Spleen (tissue), 11 donors: ENCODE measurements around the gene KSR2. TPM values are rescaled to one million over a fixed set of nuclear protein-coding genes. Genes with fewer than 3 reads are reported as not detected.

Source experiments
- DNase-seq: peaks from one replicate; pipeline ENCODE4 v3.0.0-alpha.2; 2020
- H3K27ac ChIP-seq, 8 donors: fragments of 200-600 bp; sonication (generic) in 7 of 8; 1 replicate in 4 of 8; 2 replicates in 4 of 8; pipeline versions ENCODE4 v1.5.0 to v1.8.0; 2016 to 2021; ENCODE audit warnings: inconsistent platforms in 4 of 8, mild to moderate bottlenecking in 4 of 8, moderate library complexity in 1 of 8
- H3K27me3 ChIP-seq, 7 donors: fragments of 200-600 bp; sonication (generic) in 6 of 7; replicated peaks in 1 of 7; 1 replicate in 4 of 7; 2 replicates in 3 of 7; pipeline versions ENCODE4 v1.5.0 to v1.8.0; 2016 to 2021; ENCODE audit warnings: inconsistent platforms in 3 of 7, mild to moderate bottlenecking in 1 of 7
- H3K36me3 ChIP-seq, 6 donors: fragments of 200-600 bp; sonication (generic) in 5 of 6; 1 replicate in 4 of 6; 2 replicates in 2 of 6; pipeline versions ENCODE4 v1.5.0 to v1.8.0; 2016 to 2021; ENCODE audit warnings: inconsistent platforms in 2 of 6
- H3K4me1 ChIP-seq, 6 donors: fragments of 200-600 bp; sonication (generic) in 5 of 6; 1 replicate in 3 of 6; 2 replicates in 3 of 6; pipeline versions ENCODE4 v1.5.0 to v1.8.0; 2016 to 2021; ENCODE audit warnings: inconsistent platforms in 3 of 6
- H3K4me3 ChIP-seq, 8 donors: fragments of 200-600 bp; sonication (generic) in 7 of 8; 1 replicate in 4 of 8; 2 replicates in 4 of 8; pipeline versions ENCODE4 v1.5.0 to v1.8.0; 2016 to 2021; ENCODE audit warnings: inconsistent platforms in 4 of 8, mild to moderate bottlenecking in 4 of 8, moderate library complexity in 2 of 8
- H3K9me3 ChIP-seq, 8 donors: fragments of 200-600 bp; sonication (generic) in 7 of 8; 1 replicate in 4 of 8; 2 replicates in 4 of 8; pipeline versions ENCODE4 v1.5.0 to v1.8.0; 2016 to 2021; ENCODE audit warnings: inconsistent platforms in 4 of 8
- CTCF ChIP-seq, 11 experiments: fragments of 200-600 bp in 7 of 11; fragments of 450-650 bp in 4 of 11; sonication (generic) in 4 of 11; IDR thresholded peaks in 8 of 11; conservative IDR thresholded peaks in 3 of 11; 1 replicate in 7 of 11; 2 replicates in 4 of 11; pipeline versions ENCODE4 v1.4.0 to v1.8.0; 2016 to 2021; ENCODE audit warnings: antibody characterized with exemption in 11 of 11, inconsistent platforms in 4 of 11, mild to moderate bottlenecking in 1 of 11
- POLR2A ChIP-seq, 3 donors: fragments of 450-650 bp; IDR thresholded peaks; one replicate each; pipeline ENCODE4 v1.5.1; 2017; ENCODE audit warnings: antibody characterized with exemption in 3 of 3, mild to moderate bottlenecking in 1 of 3
- POLR2AphosphoS5 ChIP-seq, 3 donors: sonication (generic); formaldehyde crosslinking; IDR thresholded peaks; one replicate each; pipeline ENCODE4 v1.5.1; 2017; ENCODE audit warnings: antibody characterized with exemption in 3 of 3
- WGBS, 5 donors: extraction: QIAGEN DNeasy Blood & Tissue Kit in 3 of 5; methylation state at CpG; one replicate each; pipeline versions ENCODE4 v1.1.5 to v1.1.7; 2013 to 2018; 5-methylcytosine and 5-hydroxymethylcytosine counted together
- intact Hi-C: fragments of 100-400 bp; cut with DNase I; formaldehyde crosslinking; loops from one replicate; pipeline ENCODE4 v1.15.0; 2023; ENCODE audit warnings: low total_unique reads
- polyA plus RNA-seq, 3 donors: library from polyadenylated mRNA; stranded (reverse); fragments of 200-250 nt; gene quantifications; one replicate each; pipeline ENCODE4 v1.2.1, GENCODE V29; 2013
- total RNA-seq, 7 donors: library from RNA; depleted of rRNA in 3 of 7; stranded (reverse); fragments of >200 nt in 3 of 7; fragmentation: NEBNext Ultra II Directional in 4 of 7; extraction: Animal tissue kit (Norgen Biotek cat#: 25700) in 4 of 7; gene quantifications; one replicate each; pipeline versions ENCODE4 v1.1.0 to v1.2.1, GENCODE V29; 2016 to 2021
- donor health status: healthy with polysubstance abuse.
- donor health status: DM: no; HTN: no; CAD: no; lungs with moderate emphysema.
- donor health status: DM: no; HTN: no; CAD: no.
- donor health status: Bipolar disorder and iron deficiency.
- donor health status: healthy.
- donor health status: DM: no; HTN: no; CAD: no.
- donor health status: DM: yes; HTN: yes; CAD: no.

KSR2 gene
- total and polyA plus RNA-seq, 10 donors = under 0.01 to 0.09 (median 0.02) TPM; not detected in 4

- Histone ChIP-seq H3K4me3 (no peak overlapping the region), H3K27me3 (peaks cover 0 to 18% (median 0%) of the 10 kb centered on the region in 7 donors), H3K27ac (no peak overlapping the region), H3K4me1 (no peaks in the 10 kb centered on the region), H3K36me3 (no peaks in the 10 kb centered on the region), H3K9me3 (no peaks in the 10 kb centered on the region)
- 70 to 78% (median 73%) methylated on average over 2 of the region's 2 CpGs for WGBS, 5 donors
- no peak for DNase-seq
- intact Hi-C loops = no loop called here
- TF ChIP-seq POLR2AphosphoS5 (IDR thresholded peaks at IDR 0.05) = no peak
- TF ChIP-seq POLR2A (IDR thresholded peaks at IDR 0.05) = no peak
- no peak for TF ChIP-seq CTCF (IDR thresholded peaks at IDR 0.05 in 8 of 11, conservative IDR thresholded peaks at IDR 0.05 in 3 of 11)
These were observed 470.5 kb downstream of the KSR2 start for GRCh38 chr12:117498256-117498655.

- TF ChIP-seq CTCF (IDR thresholded peaks at IDR 0.05 in 8 of 11, conservative IDR thresholded peaks at IDR 0.05 in 3 of 11) (no peak), POLR2AphosphoS5 (IDR thresholded peaks at IDR 0.05) (no peak), POLR2A (IDR thresholded peaks at IDR 0.05) (no peak)
These were observed 471.4 kb downstream of the KSR2 start for GRCh38 chr12:117497407-117497806.

GRCh38 chr12:117494833-117495655, 473.7 kb downstream of the KSR2 start:
- WGBS, 5 donors = 33 to 45% (median 37%) methylated on average over 8 of the region's 8 CpGs
- intact Hi-C loops = no loop called here
- no peaks in the 10 kb centered on the region for H3K36me3 ChIP-seq
- no peak for DNase-seq
- TF ChIP-seq CTCF (IDR thresholded peaks at IDR 0.05 in 8 of 11, conservative IDR thresholded peaks at IDR 0.05 in 3 of 11) (no peak), POLR2AphosphoS5 (IDR thresholded peaks at IDR 0.05) (no peak), POLR2A (IDR thresholded peaks at IDR 0.05) (no peak)
- no peak overlapping the region for H3K4me3 ChIP-seq
- H3K27me3 ChIP-seq = peaks cover 0 to 22% (median 0%) of the 10 kb centered on the region in 7 donors
- H3K9me3 ChIP-seq = no peaks in the 10 kb centered on the region
- H3K27ac ChIP-seq = no peak overlapping the region
- no peaks in the 10 kb centered on the region for H3K4me1 ChIP-seq

More at GRCh38 chr12:117497407-117497806, 471.4 kb downstream of the KSR2 start:
- DNase-seq = no peak
- Histone ChIP-seq H3K9me3 (no peaks in the 10 kb centered on the region), H3K36me3 (no peaks in the 10 kb centered on the region), H3K4me1 (no peaks in the 10 kb centered on the region), H3K4me3 (no peak overlapping the region), H3K27me3 (peaks cover 0 to 19% (median 0%) of the 10 kb centered on the region in 7 donors), H3K27ac (no peak overlapping the region)
- intact Hi-C loops = no loop called here
- WGBS, 5 donors = 72 to 81% (median 80%) methylated on average over 7 of the region's 7 CpGs

GRCh38 chr12:117491711-117492110, 477.1 kb downstream of the KSR2 start:
- H3K4me3 ChIP-seq = no peak overlapping the region
- no peak overlapping the region for H3K27ac ChIP-seq
- H3K9me3 ChIP-seq = no peaks in the 10 kb centered on the region
- DNase-seq = no peak
- H3K36me3 ChIP-seq = no peaks in the 10 kb centered on the region
- H3K4me1 ChIP-seq = no peaks in the 10 kb centered on the region
- WGBS, 5 donors = 78 to 84% (median 79%) methylated on average over 7 of the region's 7 CpGs
- intact Hi-C loops = no loop called here
- H3K27me3 ChIP-seq = peaks cover 0 to 14% (median 0%) of the 10 kb centered on the region in 7 donors
- TF ChIP-seq POLR2A (IDR thresholded peaks at IDR 0.05) = no peak
- no peak for TF ChIP-seq POLR2AphosphoS5 (IDR thresholded peaks at IDR 0.05)
- TF ChIP-seq CTCF (IDR thresholded peaks at IDR 0.05 in 8 of 11, conservative IDR thresholded peaks at IDR 0.05 in 3 of 11) = no peak
